Breast epithelium (tissue), 3 donors: Measurements from ENCODE around the gene MFAP2.
"Not testable (repeated sequence)": the region's sequence is repeated elsewhere in the genome, so short reads cannot be mapped to it uniquely, and the experiment has no call there.

Source experiments
- CTCF ChIP-seq, 3 donors: fragments of 450-650 bp; IDR thresholded peaks; one replicate each; pipeline ENCODE4 v1.5.1; 2016 to 2017; ENCODE audit warnings: antibody characterized with exemption in 3 of 3, mild to moderate bottlenecking in 3 of 3, moderate library complexity in 3 of 3
- POLR2AphosphoS5 ChIP-seq, 3 donors: sonication (generic); formaldehyde crosslinking; IDR thresholded peaks; one replicate each; pipeline ENCODE4 v1.6.1; 2017; ENCODE audit warnings: antibody characterized with exemption in 3 of 3

GRCh38 chr1:16936580-16936979 lies 43.8 kb downstream of the MFAP2 start:
- not testable (repeated sequence) for TF ChIP-seq POLR2AphosphoS5, CTCF (IDR thresholded peaks at IDR 0.05)
